ENCODE results near the gene CALML6. TPM values are rescaled to one million over a fixed set of nuclear protein-coding genes. Genes with fewer than 3 reads are reported as not detected.

The CALML6 gene
- total RNA-seq, 1 experiment from 2014 or later: not detected

- DNase-seq (ENCODE audit: low spot score): no peak
Measured at GRCh38 chr1:1942753-1943656, 27.9 kb downstream of the CALML6 start.

- peak; percentile 58 for DNase-seq (ENCODE audit: low spot score)
Measured at GRCh38 chr1:1943834-1944570, 28.9 kb downstream of the CALML6 start.

- DNase-seq (ENCODE audit: low spot score): no peak
Measured at GRCh38 chr1:1945782-1946393, 30.8 kb downstream of the CALML6 start.

GRCh38 chr1:1946540-1946939, 31.5 kb downstream of the CALML6 start:
- no peak for DNase-seq (ENCODE audit: low spot score)

- no peak for DNase-seq (ENCODE audit: low spot score)
Measured at GRCh38 chr1:1947493-1947892, 32.4 kb downstream of the CALML6 start.

GRCh38 chr1:1948783-1949182, 33.7 kb downstream of the CALML6 start:
- DNase-seq (ENCODE audit: low spot score): no peak

- no peak for DNase-seq (ENCODE audit: low spot score)
Measured at GRCh38 chr1:1950940-1951339, 35.9 kb downstream of the CALML6 start.

- no peak for DNase-seq (ENCODE audit: low spot score)
Measured at GRCh38 chr1:1954015-1954414, 39.0 kb downstream of the CALML6 start.

GRCh38 chr1:1954831-1955441, 39.9 kb downstream of the CALML6 start:
- peak; percentile 19 for DNase-seq (ENCODE audit: low spot score)

- peak; percentile 8 for DNase-seq (ENCODE audit: low spot score)
Measured at GRCh38 chr1:1955621-1956094, 40.6 kb downstream of the CALML6 start.

GRCh38 chr1:1956101-1956500, 41.0 kb downstream of the CALML6 start:
- DNase-seq (ENCODE audit: low spot score): no peak

- no peak for DNase-seq (ENCODE audit: low spot score)
Measured at GRCh38 chr1:1956586-1957532, 41.8 kb downstream of the CALML6 start.

- DNase-seq (ENCODE audit: low spot score): no peak
Measured at GRCh38 chr1:1957533-1957961, 42.5 kb downstream of the CALML6 start.

- DNase-seq (ENCODE audit: low spot score): no peak
Measured at GRCh38 chr1:1958071-1958541, 43.0 kb downstream of the CALML6 start.

GRCh38 chr1:1959459-1959839, 44.4 kb downstream of the CALML6 start:
- no peak for DNase-seq (ENCODE audit: low spot score)

- DNase-seq (ENCODE audit: low spot score): peak; percentile 85
Measured at GRCh38 chr1:1959840-1960479, 44.9 kb downstream of the CALML6 start.

GRCh38 chr1:1960480-1961196, 45.6 kb downstream of the CALML6 start:
- no peak for DNase-seq (ENCODE audit: low spot score)

- DNase-seq (ENCODE audit: low spot score): no peak
Measured at GRCh38 chr1:1962752-1963151, 47.7 kb downstream of the CALML6 start.

GRCh38 chr1:1963570-1963969, 48.5 kb downstream of the CALML6 start:
- no peak for DNase-seq (ENCODE audit: low spot score)
